D721Med (cell line): ENCODE data around the gene BEST2.
A peak's percentile ranks its signal among the peaks of the same experiment; 100 is the strongest.

Experiments used
- DNase-seq: peaks from one replicate; pipeline ENCODE4 v3.0.0; 2011; ENCODE audit warnings: low spot score; ENCODE audit not compliant: insufficient read length
- FAIRE-seq: peaks from 2 replicates; lab custom pipeline; 2011; peaks lifted over from hg19 to GRCh38; lab: Jason Lieb, UNC
- TF ChIP-seq, protein P1 (sequence below): IDR thresholded peaks from 2 replicates; pipeline ENCODE4 v1.5.1; 2012; ENCODE audit warnings: mild to moderate bottlenecking, control low read depth; ENCODE audit not compliant: insufficient read depth; ENCODE audit errors: missing control alignments

BEST2 gene

DNA sequence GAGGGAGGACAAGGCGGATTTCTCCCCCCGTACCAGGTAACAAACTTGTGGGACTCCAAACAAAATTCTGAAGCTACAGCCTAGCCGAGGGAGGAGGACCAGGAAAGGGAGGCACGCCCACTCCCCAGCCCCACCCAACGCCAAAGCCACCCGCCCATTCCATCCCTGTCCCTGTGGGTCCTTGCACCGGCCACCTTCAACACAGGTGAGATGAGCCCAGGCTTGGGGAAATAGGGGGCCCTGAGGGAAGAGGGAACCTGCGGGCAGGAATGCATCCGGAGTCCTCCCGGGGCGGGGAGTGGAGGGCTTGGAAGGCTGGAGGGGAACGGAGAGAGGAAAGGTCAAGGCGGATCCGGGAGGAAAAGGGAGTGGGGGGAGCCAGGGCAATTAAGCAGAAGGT is at the start of gene BEST2:
Gene BEST2 (plus strand): TSS at position 157 of the 400 bp plus-strand sequence. CDS start 802 bp downstream, outside the sequence.
- no peak for FAIRE-seq
- TF ChIP-seq, protein P1, sequence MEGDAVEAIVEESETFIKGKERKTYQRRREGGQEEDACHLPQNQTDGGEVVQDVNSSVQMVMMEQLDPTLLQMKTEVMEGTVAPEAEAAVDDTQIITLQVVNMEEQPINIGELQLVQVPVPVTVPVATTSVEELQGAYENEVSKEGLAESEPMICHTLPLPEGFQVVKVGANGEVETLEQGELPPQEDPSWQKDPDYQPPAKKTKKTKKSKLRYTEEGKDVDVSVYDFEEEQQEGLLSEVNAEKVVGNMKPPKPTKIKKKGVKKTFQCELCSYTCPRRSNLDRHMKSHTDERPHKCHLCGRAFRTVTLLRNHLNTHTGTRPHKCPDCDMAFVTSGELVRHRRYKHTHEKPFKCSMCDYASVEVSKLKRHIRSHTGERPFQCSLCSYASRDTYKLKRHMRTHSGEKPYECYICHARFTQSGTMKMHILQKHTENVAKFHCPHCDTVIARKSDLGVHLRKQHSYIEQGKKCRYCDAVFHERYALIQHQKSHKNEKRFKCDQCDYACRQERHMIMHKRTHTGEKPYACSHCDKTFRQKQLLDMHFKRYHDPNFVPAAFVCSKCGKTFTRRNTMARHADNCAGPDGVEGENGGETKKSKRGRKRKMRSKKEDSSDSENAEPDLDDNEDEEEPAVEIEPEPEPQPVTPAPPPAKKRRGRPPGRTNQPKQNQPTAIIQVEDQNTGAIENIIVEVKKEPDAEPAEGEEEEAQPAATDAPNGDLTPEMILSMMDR: no peak

DNA sequence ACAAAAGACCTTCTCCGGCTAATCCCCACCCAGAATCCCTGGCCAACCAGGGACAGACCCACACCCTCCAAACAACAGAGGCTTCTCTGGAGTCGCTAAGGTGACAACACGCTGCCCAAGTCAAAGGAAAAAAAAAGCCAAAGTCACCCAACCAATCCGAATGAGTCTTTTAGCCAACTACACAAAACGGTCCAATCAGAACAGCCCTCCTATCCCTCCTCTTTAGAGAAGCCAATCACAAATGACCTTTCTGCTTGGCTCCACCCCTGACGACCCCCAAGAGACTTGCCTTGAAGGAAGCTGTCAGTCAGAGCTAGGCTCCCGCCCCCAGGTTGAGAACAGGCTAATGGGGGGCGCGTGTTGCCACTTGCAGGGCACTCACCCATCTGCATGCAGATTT is 48.5 kb upstream of the BEST2 start:
- TF ChIP-seq, protein P1: no peak
- DNase-seq: peak; percentile 72
- FAIRE-seq: no peak

More for the DNA sequence above, at the start of gene BEST2:
- DNase-seq: no peak

DNA sequence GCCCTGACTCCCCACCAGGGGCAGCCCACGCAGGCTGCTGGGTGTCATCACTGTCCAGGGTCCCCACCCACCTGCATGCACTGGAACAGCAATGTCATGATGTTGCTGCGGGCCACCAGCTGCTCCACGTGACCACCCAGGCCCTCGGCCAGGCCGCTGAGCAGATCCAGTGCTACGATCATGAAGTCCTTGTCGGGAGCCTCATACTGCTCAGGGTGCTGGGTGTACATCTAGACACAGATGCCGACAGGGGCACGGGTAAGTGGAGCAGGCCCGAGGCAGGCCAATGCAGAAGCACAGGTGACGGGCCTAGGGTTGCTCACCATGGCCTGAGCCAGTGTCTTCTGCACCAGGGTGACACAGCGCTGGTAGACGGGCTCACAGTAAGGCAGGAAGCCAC is 46.4 kb upstream of the BEST2 start:
- TF ChIP-seq, protein P1: no peak
- DNase-seq: no peak
- FAIRE-seq: no peak

DNA sequence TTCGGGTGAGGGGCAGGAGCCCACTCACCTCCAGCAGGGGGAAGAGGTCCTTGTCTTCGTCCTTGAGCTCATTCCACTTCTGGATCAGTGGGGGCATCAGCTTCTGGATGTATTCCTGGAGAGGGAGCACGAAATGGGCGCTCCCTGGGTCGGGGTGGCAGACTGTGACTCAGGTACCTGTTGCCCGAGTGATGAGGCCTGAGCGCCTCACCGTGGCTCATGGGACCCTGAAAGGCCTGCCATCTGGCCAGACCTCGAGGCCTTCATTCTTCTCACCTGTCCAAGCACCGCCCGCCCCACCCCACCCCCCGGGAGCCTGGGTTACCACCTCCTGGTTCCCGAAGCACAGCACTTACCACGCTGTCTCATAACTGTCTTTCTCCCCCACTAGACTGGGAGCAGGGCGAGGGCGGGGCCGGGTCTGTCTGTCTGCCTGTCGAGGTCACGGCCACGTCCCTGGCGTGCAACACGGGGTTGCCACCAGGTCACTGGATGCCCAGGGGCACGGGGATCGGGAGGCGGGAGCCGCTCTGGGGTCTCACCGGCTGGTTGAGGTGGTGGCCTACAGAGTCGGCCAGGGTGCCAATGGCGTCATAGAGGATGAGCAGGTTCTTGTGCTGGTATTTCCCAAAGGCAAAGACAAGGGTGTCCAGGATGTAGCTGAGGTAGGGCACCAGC is 45.8 kb upstream of the BEST2 start:
- DNase-seq: no peak
- no peak for FAIRE-seq
- TF ChIP-seq, protein P1: no peak

DNA sequence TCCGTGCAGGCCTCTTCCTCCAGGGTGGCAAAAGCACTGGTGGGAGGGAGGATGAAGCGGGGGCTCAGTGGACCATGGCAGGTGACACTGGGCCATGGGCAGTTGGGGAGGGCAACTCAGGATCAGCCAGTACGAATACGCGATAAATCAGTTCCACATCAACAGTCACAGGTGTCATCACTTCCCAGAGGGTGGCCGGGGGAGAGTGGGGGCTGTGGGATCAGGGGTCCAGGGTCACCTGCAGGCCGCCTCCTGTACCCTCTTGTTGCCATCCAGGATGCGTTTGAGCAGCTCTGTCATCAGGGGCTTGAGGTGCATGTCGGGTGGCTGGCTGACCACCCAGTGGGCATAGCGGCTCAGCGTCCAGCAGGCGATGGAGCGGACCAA is 45.3 kb upstream of the BEST2 start:
- DNase-seq (no peak), FAIRE-seq (no peak)
- TF ChIP-seq, protein P1: no peak

DNA sequence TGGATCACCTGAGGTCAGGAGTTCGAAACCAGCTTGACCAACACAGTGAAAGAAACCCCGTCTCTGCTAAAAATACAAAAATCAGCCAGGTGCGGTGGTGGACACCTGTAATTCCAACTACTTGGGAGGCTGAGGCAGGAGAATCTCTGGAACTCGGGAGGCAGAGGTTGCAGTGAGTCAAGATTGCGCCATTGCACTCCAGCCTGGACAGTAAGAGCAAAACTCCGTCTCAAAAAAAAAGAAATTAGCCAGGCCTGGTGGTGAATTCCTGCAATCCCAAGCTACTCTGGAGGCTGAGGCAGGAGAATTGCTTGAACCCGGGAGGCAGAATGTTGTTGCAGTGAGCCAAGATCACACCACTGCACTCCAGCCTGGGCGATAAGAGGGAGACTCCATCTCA is 43.0 kb upstream of the BEST2 start:
- FAIRE-seq (no peak), DNase-seq (no peak)
- TF ChIP-seq, protein P1: no peak

DNA sequence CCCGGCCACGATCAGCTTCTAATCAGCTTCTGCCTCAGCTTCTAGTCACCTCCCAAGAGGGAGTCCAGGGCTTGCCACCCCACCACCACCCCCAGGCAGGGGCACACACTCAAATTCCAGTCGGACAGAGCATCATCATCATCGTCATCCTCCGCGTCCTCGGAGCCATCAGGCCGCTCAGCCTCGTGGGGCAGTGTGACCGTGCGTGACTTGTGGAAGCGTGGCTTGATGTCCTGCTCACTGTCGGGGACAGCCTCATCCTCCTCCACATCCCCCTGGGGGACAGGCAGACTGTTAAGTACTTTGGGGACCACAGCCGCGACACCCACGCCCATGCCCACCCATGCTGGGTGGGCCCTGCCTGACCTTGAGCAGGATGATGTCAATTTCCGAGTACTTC is 40.4 kb upstream of the BEST2 start:
- FAIRE-seq (no peak), DNase-seq (no peak)

More for the DNA sequence above, 40.4 kb upstream of the BEST2 start:
- TF ChIP-seq, protein P1: no peak
